NCI-H2081 treated with DMSO at 0.1 percent for 48 hours (cell line): Measurements from ENCODE around the gene ATG4C.

Experiments
- DNase-seq: peaks from one replicate; lab custom pipeline; 2025; lab: John Stamatoyannopoulos, UW

Gene ATG4C

DNA sequence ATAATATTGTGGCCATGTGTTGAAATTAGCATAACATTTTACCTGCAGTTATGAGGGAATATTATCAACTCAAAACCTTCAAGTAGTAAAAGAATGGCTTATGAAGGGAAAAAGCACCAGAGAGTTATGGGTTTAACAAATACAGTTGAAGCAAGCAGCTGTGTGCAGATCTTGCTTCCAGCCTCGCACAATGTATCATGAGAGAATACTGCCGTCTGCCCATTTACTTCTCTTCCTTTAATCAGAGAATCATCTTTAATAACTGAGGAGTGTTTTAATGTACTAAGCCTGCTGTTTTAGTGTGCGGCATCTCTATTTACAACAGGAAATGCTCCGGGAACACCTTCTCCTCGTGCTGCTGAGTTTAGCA is 120.9 kb downstream of the ATG4C start:
- DNase-seq: no peak

DNA sequence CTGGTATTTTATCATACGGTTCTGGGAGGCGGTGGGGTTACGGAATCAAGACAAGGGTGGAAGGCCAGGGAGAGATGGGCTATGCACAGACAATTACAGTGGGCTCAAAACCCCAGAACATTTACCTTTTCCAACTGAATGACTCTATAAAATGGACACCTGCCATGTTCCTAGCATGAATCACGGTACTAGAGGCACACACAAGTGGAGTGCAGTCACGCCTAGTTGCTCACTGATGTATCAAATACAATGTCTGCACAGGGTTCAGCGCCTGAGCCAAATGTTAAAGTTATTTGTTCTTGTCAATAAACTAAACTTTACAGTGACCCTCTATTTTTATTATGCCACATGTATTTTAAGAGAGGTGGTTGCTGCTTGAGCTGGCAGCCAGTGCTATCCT is 121.4 kb downstream of the ATG4C start:
- no peak for DNase-seq

DNA sequence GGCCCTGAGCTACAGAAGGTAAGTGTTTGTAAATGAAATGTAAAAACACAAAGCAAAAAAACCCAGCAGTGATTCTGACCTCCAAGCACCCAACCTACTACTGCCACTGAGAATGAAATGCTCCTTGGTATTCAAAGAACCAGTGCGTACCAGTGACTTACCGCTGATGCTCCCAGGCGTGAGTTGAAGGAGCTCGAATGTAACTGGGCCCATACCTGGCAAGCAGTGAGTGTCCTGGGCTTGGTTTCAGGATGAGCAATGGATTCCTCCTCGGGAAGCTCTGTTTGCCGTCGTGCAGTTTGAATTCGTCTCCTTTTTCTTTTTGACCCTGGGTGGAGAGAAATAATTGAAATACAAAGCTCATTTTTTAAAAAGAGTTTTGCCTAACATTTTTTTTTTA is 121.9 kb downstream of the ATG4C start:
- no peak for DNase-seq

DNA sequence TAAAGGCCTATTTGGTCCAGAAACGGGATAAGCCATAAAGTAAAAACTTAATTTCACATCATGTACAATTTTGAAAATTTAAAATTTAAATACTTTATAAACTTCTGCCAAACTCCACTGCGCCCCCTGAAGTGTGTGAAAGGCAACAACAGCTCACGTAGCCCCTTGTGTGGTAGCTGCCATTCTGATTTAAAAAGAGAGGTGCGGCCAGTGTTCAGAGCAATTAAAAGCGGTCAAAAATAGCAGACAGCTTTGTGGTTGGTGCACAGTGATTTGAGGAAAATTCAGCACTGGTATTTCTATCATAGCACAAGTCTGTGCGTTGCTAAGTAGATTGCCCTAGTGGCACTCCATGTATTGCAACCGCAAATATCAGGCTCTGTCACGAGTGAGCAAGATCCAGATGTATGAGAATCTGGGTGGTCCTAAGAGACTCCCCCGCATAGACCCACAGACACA is 122.5 kb downstream of the ATG4C start:
- no peak for DNase-seq

DNA sequence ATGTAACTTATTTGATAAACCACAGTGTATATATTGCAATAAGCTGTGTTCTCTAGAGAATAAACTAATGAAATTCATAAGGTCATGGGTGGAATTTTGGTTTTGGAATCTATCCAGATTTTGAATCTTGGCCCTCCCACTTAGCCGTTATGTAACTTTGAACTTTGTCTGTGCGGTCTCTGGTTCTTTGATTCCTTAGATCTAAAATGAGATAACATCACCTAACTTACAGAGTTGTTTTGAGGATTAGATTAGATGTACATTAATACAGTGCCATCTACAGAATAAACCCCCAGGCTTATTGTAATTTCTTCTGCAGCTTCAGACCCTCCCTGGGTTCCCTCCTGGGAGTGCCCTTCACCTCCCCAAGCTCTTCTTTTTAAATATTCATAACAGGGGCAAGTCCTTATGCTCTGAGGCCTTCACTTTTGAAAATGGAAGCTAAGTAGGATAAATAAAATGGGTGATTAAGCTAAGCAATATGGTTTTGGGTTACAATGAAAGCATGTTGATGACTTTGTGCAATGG is 124.3 kb downstream of the ATG4C start:
- no peak for DNase-seq

DNA sequence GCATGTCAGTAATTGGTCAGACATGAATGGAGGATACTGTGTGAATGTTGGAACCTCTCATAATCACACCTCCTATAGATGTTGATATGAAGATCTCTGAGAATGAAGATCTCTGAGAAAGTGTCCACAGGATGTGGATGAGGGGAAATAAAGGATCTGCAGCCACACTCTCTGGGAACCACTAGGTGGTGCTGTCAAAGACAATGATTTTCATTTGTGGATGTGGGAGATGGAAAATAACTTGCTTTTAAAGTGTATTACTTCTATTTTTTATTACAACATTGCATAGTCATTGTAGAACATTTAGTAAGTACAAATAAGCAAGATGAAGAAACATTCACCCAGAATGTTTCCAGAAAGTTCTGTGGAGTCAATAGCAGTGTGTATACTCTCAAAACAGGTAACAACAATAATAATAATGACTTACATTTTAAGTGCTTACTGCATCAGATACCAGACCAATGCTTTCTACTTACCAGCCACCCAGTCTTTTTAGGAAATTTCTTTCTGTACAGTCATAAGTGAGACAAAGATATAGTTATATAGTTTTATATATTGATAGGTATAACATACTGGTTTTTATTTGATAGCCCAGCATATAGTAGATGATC is 128.2 kb downstream of the ATG4C start:
- DNase-seq: no peak
